GM18505 (cell line): ENCODE measurements around the gene JAZF1.

Experiments
- ATAC-seq: cut with Tn5 transposase; IDR thresholded peaks from one replicate; pipeline ENCODE4 v1.9.1; 2021; ENCODE audit not compliant: unreplicated experiment
- POLR2A ChIP-seq: IDR thresholded peaks from 4 replicates; pipeline ENCODE4 v1.6.1; 2011; ENCODE audit warnings: borderline replicate concordance; ENCODE audit not compliant: insufficient read depth, insufficient read length; ENCODE audit errors: extremely low read depth

JAZF1 gene

DNA sequence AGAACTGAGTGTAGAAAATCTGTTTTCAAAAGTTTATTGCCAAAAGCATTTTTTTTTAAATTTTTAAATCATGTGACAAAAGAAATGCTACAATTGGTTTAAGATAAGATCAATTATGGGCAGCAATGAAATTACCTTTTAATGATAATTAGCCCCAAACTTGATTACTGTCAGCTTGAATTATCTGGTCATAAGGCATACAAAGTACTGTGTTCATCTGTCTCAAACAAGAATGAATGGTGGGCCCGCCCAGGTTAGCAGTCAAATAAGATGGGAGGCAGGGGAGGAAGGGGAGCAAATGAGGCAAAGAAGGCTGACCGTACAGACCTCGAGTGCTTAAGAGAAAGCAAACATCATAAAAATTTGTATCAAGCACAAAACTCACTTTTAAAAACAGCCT is 68.1 kb downstream of the JAZF1 start:
- TF ChIP-seq POLR2A: no peak
- ATAC-seq: no peak

DNA sequence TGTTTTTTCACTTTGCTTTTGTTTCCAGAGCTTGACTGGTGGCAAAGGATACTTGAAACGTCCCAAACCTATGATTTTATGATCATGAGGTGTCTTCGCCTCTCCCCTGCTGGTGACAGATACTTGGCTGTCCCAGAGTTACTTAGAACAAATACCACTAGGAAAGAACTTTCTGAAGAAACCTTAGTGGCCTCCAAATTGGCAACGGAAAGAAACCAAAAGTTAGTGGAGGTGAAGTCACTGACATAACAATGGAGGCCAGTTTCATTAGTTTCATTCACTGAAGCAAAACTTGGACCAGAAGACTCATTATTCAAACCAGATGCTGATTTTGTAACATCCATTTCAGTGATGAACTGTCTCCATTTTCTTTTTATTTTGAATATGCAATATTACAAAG is 68.6 kb downstream of the JAZF1 start:
- TF ChIP-seq POLR2A: no peak
- no peak for ATAC-seq

DNA sequence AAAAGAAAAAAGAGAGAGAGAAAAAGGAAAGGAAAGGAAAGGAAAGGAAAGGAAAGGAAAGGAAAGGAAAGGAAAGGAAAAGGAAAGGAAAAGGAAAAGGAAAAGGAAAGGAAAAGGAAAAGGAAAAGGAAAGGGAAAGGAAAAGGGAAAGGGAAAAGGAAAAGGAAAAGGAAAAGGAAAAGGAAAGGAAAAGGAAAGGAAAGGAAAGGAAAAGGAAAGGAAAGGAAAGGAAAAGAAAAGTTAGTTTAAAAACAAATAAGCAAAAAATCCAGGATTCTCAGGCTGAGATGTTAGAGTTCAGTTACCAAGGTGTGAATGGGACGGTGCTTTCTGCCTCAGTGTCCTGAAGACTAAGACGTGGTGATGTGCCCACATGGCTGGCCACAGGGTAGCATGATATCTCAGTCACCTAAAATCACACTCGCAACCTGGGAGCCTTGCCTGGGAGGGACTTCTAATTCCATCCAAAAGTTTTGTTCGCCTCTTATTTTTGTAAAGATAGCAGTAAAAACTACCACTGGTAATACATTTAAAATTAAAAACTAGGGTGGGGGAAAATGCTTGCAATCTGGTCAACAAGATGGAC is 70.1 kb downstream of the JAZF1 start:
- ATAC-seq: no peak
- TF ChIP-seq POLR2A: no peak

DNA sequence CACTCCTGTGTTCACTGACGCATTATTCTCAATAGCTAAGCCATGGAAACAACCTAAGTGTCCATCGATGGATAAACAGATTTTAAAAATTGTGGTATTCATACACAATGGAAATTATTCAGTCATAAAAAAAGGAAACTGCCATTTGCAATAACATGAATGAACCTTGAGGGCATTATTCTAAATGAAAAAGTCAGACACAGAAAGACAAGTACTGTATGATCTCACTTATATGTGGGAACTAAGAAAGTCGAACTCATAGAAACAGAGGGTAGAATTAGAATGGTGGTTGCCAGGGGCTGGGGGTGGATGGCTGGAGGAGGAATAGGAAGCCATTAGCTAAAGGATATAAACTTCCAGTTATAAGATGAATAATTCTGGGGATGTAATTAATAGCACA is 71.8 kb downstream of the JAZF1 start:
- ATAC-seq: no peak
- no peak for TF ChIP-seq POLR2A

DNA sequence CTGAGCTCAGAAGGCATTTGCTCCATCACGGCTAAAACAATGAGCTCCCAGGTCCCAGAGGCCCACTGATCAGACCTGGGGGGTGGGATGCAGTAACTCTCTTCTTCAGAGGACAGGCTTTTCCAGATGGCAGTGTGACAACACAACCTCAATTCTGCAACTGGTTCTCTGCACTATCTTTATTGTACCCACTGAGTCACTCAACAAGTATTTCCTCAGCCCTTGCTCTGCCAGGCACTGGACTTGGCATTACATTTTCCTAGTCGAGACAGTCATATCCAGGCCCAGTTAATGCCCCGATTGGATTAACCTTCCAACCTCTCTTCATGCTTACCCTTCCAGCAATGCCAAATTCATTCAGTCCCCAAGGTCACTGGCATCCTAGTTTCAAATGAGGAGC is 72.6 kb downstream of the JAZF1 start:
- ATAC-seq: no peak
- no peak for TF ChIP-seq POLR2A

DNA sequence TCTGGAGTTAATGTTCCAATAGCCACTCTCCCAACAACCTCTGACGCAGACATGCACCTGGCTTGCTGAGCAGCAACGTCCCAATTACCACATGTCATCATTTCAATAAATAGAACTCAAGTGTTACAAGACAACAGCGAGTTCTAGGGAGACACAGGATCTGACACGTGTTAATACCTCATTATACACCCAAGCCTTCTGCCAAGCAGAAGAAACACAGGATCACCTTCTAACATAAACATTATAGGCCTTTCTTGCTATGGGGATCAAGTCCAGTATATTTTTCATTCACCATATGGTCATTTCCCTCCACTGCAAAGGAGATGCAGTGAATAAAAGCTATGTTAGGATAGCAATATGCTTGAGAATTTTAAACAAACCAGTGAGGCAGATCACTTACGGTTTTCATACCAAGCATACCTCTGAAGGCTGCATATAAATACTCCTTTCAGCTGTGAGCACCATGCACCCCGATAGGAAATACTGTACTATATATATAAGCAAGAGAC is 74.2 kb downstream of the JAZF1 start:
- TF ChIP-seq POLR2A: no peak
- ATAC-seq: no peak

DNA sequence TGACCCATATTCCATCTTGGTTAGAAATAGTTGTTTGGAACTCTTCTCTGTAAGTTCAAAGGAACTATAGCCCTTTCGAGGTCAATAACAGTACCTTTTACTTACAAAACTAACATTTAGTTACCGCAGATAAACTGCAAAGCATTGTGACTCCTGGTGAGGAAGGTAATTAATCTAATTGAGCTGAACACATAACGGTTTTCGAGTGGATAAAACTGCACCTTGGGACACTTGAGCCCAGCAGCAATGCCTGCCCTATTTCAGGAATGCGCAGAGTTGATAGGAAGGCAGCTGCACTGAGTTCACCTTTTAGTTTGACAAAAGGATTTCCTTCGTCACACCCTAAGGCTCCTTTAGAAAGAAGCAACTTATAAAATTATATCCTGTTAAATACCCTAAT is 75.4 kb downstream of the JAZF1 start:
- ATAC-seq: no peak
- no peak for TF ChIP-seq POLR2A

DNA sequence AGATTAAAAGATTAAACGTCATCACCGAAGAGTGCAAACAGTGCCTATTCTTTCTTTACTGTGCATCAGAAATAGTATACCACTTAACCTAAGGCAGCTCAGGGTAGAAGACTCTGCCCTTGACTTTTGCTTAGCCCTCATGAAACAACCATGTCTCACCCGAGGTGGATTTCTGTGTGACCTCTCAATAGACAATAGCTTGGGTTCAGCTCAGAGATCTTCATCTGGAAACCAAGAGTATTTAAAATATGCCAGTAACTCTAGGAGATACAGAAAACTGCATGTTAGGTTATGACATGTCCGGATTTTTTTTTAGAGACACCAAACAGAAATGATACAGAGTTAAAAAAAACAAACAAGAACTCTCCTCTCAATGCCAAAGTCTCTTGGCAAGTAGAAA is 75.8 kb downstream of the JAZF1 start:
- no peak for TF ChIP-seq POLR2A
- ATAC-seq: no peak

DNA sequence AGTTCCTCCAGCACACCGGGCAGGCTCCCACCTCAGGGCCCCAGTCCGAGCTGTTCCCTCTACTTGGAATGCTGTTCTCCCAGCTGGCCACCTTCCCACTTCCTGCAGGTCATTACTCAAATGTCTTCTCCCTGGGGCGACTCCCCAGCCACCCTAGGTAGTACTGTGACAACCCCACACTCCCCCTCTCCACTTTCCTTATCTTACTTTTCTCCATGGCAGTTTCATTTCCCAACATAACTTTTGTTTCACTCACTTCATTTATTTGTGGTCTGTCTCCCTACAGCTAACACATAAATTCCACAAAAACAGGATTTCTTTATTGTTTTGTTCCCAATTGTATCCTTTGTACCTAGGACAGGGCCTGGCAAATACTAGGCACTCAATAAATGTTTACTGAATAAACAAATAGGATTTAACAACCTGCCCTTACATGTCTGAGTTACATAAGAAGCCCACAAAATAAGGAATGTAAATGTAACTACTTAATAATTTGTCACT is 76.5 kb downstream of the JAZF1 start:
- ATAC-seq: no peak
- no peak for TF ChIP-seq POLR2A

DNA sequence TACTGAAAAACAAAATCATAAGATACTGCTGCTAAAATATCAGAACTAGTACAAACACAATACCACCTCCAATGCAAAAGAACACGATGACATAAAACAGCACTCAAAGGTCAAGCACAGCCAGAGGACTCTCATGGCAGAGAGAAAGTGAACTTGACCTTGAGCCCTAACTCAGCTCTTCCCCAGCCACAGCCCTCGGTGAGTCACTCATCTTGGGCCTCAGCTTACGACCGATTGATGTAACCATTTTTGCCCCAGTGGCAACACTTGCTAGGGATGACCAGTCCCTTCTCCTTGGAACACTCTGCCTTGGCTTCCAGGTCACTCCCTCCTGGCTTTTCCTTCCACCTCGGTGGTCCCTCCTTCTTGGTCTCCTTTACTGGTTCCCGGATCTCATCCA is 77.8 kb downstream of the JAZF1 start:
- TF ChIP-seq POLR2A: no peak
- no peak for ATAC-seq

DNA sequence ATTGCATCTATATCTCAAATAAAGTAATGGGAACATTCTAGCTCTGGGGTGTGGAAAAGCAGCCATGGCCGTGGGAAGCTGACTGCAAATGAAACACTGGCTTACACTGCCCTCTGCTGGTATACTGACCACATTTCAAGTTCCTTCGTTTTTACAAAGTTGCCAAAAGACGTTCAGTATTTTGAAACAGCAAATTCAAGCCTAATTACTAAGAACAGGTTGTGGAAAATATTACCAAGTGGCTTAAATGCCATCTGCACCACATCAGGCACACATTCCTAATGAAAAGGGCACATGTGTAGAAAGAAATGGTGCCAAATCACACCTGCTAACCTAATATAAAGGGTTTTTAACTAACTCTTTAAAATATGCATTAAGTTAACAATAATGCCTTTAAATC is 83.9 kb downstream of the JAZF1 start:
- no peak for ATAC-seq
- no peak for TF ChIP-seq POLR2A

DNA sequence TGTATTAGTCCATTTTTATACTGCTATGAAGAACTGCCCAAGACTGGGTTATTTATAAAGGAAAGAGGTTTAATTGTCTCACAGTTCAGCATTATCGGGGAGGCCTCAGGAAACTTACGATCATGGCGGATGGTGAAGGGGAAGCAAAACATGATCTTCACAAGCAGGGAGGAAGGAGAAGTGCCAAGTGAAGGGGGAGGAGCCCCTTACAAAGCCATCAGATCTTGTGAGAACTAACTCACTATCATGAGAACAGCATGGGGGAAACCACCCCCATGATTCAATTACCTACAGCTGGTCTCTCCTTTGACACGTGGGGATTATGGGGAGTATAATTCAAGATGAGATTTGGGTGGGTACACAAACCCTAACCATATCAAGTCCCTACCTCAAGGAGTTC is 85.4 kb downstream of the JAZF1 start:
- ATAC-seq: no peak
- TF ChIP-seq POLR2A: no peak

DNA sequence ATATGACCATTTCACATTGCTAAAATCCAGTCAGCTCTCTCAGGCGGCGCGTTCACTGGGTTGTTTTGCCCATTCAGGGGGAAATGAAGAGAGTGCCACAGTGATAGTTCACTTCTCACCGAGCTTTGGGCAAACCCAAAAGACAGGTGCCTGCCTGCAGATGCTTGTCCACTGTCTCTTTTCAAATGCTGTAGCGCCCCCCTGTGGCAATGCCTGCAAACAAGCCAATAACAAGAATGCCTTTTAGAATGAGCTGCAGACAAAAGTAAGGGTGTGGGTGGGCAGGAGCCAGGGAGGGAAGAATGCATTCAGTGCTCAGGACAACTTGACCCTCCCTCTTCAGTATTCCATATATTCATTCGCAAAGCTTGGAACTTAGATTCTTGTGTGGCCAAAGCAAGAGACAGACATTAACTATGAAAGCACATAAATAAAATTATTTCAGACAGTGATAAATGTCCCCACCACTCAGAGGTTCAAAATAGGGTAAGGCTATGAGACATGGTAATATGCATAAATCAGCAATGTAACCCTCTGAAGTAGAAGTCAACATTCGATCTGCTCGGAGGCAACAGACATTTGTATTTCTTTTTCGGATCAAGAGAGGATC is 86.9 kb downstream of the JAZF1 start:
- ATAC-seq: no peak
- TF ChIP-seq POLR2A: no peak

DNA sequence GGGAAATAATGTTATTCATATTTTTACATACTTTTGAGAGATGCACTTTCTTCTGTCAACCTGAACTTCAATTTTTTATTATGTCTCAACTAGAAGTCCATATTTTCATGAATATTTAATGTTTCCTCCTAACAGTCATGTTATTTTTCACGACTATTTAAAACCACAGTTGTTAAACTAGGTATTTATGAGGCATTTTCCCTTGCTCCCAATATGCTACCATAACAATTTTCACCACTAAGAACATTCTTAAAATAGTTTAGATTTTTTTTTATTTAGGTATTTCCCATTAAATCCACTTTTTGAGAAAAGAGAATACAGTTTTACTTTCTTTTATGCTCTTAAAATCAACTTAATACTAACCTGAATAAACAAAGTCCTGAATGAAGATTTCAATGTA is 89.4 kb downstream of the JAZF1 start:
- TF ChIP-seq POLR2A: no peak
- ATAC-seq: no peak
